Fibroblast of lung (primary cell): ENCODE results near the gene ZNF653.

Source experiments
- CTCF ChIP-seq, 2 donors: IDR thresholded peaks in 1 of 2; conservative IDR thresholded peaks in 1 of 2; 1 replicate in 1 of 2; 2 replicates in 1 of 2; pipeline ENCODE4 v1.5.1; 2011 to 2012; ENCODE audit warnings: low read length in 2 of 2, control low read depth in 1 of 2, inconsistent platforms in 1 of 2, low read depth in 1 of 2, mild to moderate bottlenecking in 1 of 2
- EZH2 ChIP-seq: IDR thresholded peaks from 2 replicates; pipeline ENCODE4 v1.5.1; 2012; ENCODE audit warnings: low read length, control low read depth, mild to moderate bottlenecking; ENCODE audit errors: missing control alignments

GRCh38 chr19:11475861-11476260, 29.8 kb downstream of the ZNF653 start:
- no peak for TF ChIP-seq CTCF (conservative IDR thresholded peaks at IDR 0.05 in 1 of 2, IDR thresholded peaks at IDR 0.05 in 1 of 2; ENCODE audit: low read depth in 1 of 2, low read length in 2 of 2)
- no peak for TF ChIP-seq EZH2
